ENCODE measurements around the gene ZMAT2. TPM values are rescaled to one million over a fixed set of nuclear protein-coding genes. Genes with fewer than 3 reads are reported as not detected.
"Not testable (repeated sequence)": the region's sequence is repeated elsewhere in the genome, so short reads cannot be mapped to it uniquely, and the experiment has no call there.

ZMAT2 gene
- total RNA-seq, 6 experiments from 2014 or later, result 11.6 to 26.4 (median 18.0) TPM

DNA sequence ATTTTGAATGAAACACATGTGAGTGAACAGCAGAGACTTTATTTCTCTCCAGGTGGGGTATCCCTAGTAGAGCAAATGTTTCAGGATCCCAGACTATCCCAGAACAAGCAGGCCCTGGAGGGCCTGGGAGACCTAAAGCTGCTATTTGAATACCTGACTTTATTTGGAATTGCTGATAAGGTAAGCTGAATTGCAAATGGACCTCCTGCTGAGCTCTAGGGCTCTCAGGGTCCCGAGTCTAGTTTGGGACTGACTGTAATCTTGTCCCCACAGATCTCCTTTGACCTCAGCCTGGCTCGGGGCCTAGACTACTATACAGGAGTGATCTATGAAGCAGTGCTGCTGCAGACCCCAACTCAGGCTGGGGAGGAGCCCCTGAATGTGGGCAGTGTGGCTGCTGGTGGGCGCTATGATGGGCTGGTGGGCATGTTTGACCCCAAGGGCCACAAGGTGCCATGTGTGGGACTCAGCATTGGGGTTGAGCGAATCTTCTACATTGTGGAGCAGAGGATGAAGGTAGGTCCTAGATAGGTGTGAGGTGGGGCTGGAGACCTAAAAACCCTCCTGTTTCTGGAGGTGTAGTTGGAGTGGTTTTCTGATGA, 3.3 kb upstream of the ZMAT2 start:
- TF ChIP-seq, protein P1, sequence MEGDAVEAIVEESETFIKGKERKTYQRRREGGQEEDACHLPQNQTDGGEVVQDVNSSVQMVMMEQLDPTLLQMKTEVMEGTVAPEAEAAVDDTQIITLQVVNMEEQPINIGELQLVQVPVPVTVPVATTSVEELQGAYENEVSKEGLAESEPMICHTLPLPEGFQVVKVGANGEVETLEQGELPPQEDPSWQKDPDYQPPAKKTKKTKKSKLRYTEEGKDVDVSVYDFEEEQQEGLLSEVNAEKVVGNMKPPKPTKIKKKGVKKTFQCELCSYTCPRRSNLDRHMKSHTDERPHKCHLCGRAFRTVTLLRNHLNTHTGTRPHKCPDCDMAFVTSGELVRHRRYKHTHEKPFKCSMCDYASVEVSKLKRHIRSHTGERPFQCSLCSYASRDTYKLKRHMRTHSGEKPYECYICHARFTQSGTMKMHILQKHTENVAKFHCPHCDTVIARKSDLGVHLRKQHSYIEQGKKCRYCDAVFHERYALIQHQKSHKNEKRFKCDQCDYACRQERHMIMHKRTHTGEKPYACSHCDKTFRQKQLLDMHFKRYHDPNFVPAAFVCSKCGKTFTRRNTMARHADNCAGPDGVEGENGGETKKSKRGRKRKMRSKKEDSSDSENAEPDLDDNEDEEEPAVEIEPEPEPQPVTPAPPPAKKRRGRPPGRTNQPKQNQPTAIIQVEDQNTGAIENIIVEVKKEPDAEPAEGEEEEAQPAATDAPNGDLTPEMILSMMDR (IDR thresholded peaks at IDR 0.05), result no peak
- no peak for TF ChIP-seq POLR2A (IDR thresholded peaks at IDR 0.05)
- peaks cover 0 to 11% (median 3%) of the 10 kb centered on the region in 4 donors for H3K4me1 ChIP-seq
- ATAC-seq, result no peak
- no peak overlapping the region for H3K4me3 ChIP-seq
- intact Hi-C loops (cut with DNase I), result no loop called here
- H3K36me3 ChIP-seq, result peaks cover 10 to 65% (median 32%) of the 10 kb centered on the region in 4 donors
- WGBS (ENCODE audit: insufficient coverage, low coverage, low lambda C conversion rate, missing lambda C conversion rate), result 100% methylated on average over 2 of the region's 4 CpGs
- DNase-seq, result no peak
- no peaks in the 10 kb centered on the region for H3K27me3 ChIP-seq
- H3K27ac ChIP-seq, result no peak overlapping the region
- no peaks in the 10 kb centered on the region for H3K9me3 ChIP-seq

DNA sequence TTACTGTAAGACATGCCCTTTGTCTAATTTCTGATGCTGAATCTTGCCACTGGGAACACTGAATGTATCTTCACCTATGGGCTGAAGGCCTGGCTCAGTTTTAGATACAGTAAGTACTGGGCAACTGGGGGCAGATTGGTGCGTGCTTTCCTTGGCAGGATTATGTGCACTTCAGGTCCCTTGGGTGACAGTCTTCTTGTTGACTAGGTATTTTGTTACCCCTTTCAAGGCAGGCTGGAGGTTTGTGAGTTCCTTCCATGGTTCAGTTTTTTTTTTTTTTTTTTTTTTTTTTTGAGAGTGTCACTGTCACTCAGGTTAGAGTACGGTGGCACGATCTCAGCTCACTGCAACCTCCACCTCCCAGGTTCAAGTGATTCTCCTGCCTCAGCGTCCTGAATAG, 7.6 kb downstream of the ZMAT2 start:
- Histone ChIP-seq H3K27ac (no peak overlapping the region), H3K4me3 (no peak overlapping the region), H3K36me3 (peaks cover 7 to 40% (median 19%) of the 10 kb centered on the region in 4 donors), H3K27me3 (no peaks in the 10 kb centered on the region), H3K9me3 (no peaks in the 10 kb centered on the region), H3K4me1 (no peaks in the 10 kb centered on the region)
- intact Hi-C loops (cut with DNase I), result no loop called here
- 86% methylated on average over 1 of the region's 4 CpGs for WGBS (ENCODE audit: insufficient coverage, low coverage, low lambda C conversion rate, missing lambda C conversion rate)
- no peak for ATAC-seq
- no peak for DNase-seq
- no peak for TF ChIP-seq POLR2A (IDR thresholded peaks at IDR 0.05)
- TF ChIP-seq, protein P1 (IDR thresholded peaks at IDR 0.05), result no peak

GRCh38 chr5:140708787-140709186, 8.5 kb downstream of the ZMAT2 start:
- intact Hi-C loops (cut with DNase I); ATAC-seq: not testable (repeated sequence)
- WGBS (ENCODE audit: insufficient coverage, low coverage, low lambda C conversion rate, missing lambda C conversion rate), result 81% methylated on average over 8 of the region's 9 CpGs

DNA sequence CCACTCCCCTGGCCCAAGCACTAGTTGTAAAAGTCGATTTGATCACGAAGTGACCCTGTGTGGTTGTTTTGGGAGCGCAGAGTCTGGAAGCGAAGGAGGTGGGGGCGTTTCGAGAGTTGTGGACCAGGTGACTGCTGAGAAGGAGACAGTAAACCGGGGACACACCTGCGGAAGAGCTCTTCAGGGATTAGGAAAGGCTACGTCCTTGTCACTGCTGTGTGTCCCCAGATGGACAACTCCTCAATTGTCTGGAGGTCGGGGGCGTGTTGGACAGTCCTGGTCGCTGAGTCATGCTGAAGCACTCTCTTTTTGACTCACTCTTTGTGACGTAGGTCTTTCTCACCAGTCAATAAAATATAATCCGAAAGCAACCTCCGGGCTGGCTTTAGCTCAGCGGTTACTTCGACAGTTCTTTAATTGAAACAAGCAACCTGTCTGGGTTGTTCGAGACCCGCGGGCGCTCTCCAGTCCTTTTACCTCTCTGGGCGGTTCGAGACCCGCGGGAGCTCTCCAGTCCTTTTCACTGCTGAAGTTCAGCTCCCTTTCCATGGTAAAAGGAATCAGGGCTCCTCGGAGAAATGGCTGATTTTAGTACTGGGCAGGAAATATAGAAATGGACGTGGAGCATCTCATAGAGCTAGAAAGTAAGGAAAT, 10.8 kb downstream of the ZMAT2 start:
- H3K27ac ChIP-seq, result peak overlapping the region; percentile 72 to 93 (median 89)
- intact Hi-C loops (cut with DNase I), result loop anchor here in 1 of 2 donors (10.0 kb wide), 1 partner anchor 346 kb away; the partner anchor contains the start of gene SLC4A9
- TF ChIP-seq, protein P1 (IDR thresholded peaks at IDR 0.05), result no peak
- TF ChIP-seq POLR2A (IDR thresholded peaks at IDR 0.05), result peak; percentile 72
- peak; percentile 95 for ATAC-seq
- under 1% methylated on average over 21 of the region's 27 CpGs for whole genome bisulfite sequencing (ENCODE audit: insufficient coverage, low coverage, low lambda C conversion rate, missing lambda C conversion rate)
- H3K4me1 ChIP-seq, result no peaks in the 10 kb centered on the region
- peaks cover 0 to 7% (median 0%) of the 10 kb centered on the region in 4 donors for H3K36me3 ChIP-seq
- DNase-seq, result peak; percentile 89 to 91 (median 89)
- peak overlapping the region; percentile 55 to 64 (median 61) for H3K4me3 ChIP-seq
- H3K9me3 ChIP-seq, result no peaks in the 10 kb centered on the region
- H3K27me3 ChIP-seq, result no peaks in the 10 kb centered on the region

More at GRCh38 chr5:140708787-140709186, 8.5 kb downstream of the ZMAT2 start:
- H3K36me3 ChIP-seq, result peaks cover 4 to 30% (median 14%) of the 10 kb centered on the region in 4 donors
- H3K9me3 ChIP-seq, H3K4me3 ChIP-seq, H3K27ac ChIP-seq, H3K27me3 ChIP-seq, H3K4me1 ChIP-seq, DNase-seq: not testable (repeated sequence)

DNA sequence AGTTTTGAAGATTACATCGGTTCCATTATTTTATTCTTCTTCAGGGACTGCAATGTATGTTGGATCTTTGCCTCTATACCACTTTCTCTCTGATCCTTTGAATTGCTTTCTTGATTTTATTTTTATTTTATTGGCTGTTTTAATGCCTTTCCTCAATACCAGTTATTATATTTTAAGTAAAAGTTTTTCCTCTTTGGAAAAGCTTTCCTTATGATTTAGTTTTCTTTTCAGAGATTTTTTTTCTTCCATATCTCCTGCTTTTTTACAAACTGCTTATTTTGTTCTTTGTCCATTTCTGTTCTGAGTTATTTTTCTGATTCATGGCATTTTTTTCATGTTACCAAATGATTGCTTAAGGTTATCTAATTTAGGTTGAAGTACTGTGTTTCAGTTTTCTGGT, 11.5 kb downstream of the ZMAT2 start:
- H3K36me3 ChIP-seq, result no peaks in the 10 kb centered on the region
- intact Hi-C loops (cut with DNase I), result loop anchor here in 1 of 2 donors (10.0 kb wide), 1 partner anchor 347 kb away; the partner anchor contains the start of gene SLC4A9
- ATAC-seq, result no peak
- peak overlapping the region in 1 of 3 donors; percentile 55 for H3K4me3 ChIP-seq
- no peaks in the 10 kb centered on the region for H3K27me3 ChIP-seq
- H3K9me3 ChIP-seq, result no peaks in the 10 kb centered on the region
- DNase-seq, result no peak
- WGBS (ENCODE audit: insufficient coverage, low coverage, low lambda C conversion rate, missing lambda C conversion rate), result 87% methylated on average over 1 of the region's 1 CpG
- H3K27ac ChIP-seq, result peak overlapping the region in 1 of 3 donors; percentile 89
- H3K4me1 ChIP-seq, result no peaks in the 10 kb centered on the region
- TF ChIP-seq POLR2A (IDR thresholded peaks at IDR 0.05), result no peak
- TF ChIP-seq, protein P1 (IDR thresholded peaks at IDR 0.05), result no peak

Data from right lobe of liver (tissue), 6 donors.